ENCODE data around the gene HAND2. TPM values are rescaled to one million over a fixed set of nuclear protein-coding genes. Genes with fewer than 3 reads are reported as not detected.

The HAND2 gene
- total RNA-seq, 1 donor from 2014 or later: not detected

GRCh38 chr4:173560896-173561295 lies 30.9 kb upstream of the HAND2 start:
- Mint-ChIP-seq H3K4me3 (ENCODE audit: unreplicated experiment) (no peak overlapping the region), H3K36me3 (ENCODE audit: unreplicated experiment) (no peaks in the 10 kb centered on the region), H3K27ac (ENCODE audit: unreplicated experiment) (no peak overlapping the region), H3K27me3 (ENCODE audit: unreplicated experiment) (peaks cover 23% of the 10 kb centered on the region), H3K4me1 (ENCODE audit: unreplicated experiment) (no peaks in the 10 kb centered on the region), H3K9me3 (ENCODE audit: unreplicated experiment) (no peaks in the 10 kb centered on the region)
- no peak for TF ChIP-seq CTCF (IDR thresholded peaks at IDR 0.05)
- DNase-seq (ENCODE audit: extremely low spot score, unreplicated experiment): no peak

GRCh38 chr4:173556398-173557131 lies 26.5 kb upstream of the HAND2 start:
- Mint-ChIP-seq H3K27me3 (ENCODE audit: unreplicated experiment) (peaks cover 26% of the 10 kb centered on the region), H3K36me3 (ENCODE audit: unreplicated experiment) (no peaks in the 10 kb centered on the region), H3K9me3 (ENCODE audit: unreplicated experiment) (no peaks in the 10 kb centered on the region), H3K27ac (ENCODE audit: unreplicated experiment) (no peak overlapping the region), H3K4me1 (ENCODE audit: unreplicated experiment) (no peaks in the 10 kb centered on the region), H3K4me3 (ENCODE audit: unreplicated experiment) (no peak overlapping the region)
- no peak for DNase-seq (ENCODE audit: extremely low spot score, unreplicated experiment)
- TF ChIP-seq CTCF (IDR thresholded peaks at IDR 0.05): no peak

- Mint-ChIP-seq H3K4me1 (ENCODE audit: unreplicated experiment) (no peaks in the 10 kb centered on the region), H3K4me3 (ENCODE audit: unreplicated experiment) (no peak overlapping the region), H3K9me3 (ENCODE audit: unreplicated experiment) (no peaks in the 10 kb centered on the region), H3K27me3 (ENCODE audit: unreplicated experiment) (peaks cover 68% of the 10 kb centered on the region), H3K36me3 (ENCODE audit: unreplicated experiment) (no peaks in the 10 kb centered on the region), H3K27ac (ENCODE audit: unreplicated experiment) (no peak overlapping the region)
- DNase-seq (ENCODE audit: extremely low spot score, unreplicated experiment): no peak
- no peak for TF ChIP-seq CTCF (IDR thresholded peaks at IDR 0.05)
Measured at GRCh38 chr4:173547889-173548288, 17.9 kb upstream of the HAND2 start.

GRCh38 chr4:173546776-173547175 lies 16.7 kb upstream of the HAND2 start:
- no peaks in the 10 kb centered on the region for H3K36me3 Mint-ChIP-seq (ENCODE audit: unreplicated experiment)
- H3K27ac Mint-ChIP-seq (ENCODE audit: unreplicated experiment): no peak overlapping the region
- no peaks in the 10 kb centered on the region for H3K4me1 Mint-ChIP-seq (ENCODE audit: unreplicated experiment)
- H3K27me3 Mint-ChIP-seq (ENCODE audit: unreplicated experiment): peaks cover 70% of the 10 kb centered on the region
- no peaks in the 10 kb centered on the region for H3K9me3 Mint-ChIP-seq (ENCODE audit: unreplicated experiment)
- TF ChIP-seq CTCF (IDR thresholded peaks at IDR 0.05): no peak
- no peak for DNase-seq (ENCODE audit: extremely low spot score, unreplicated experiment)
- no peak overlapping the region for H3K4me3 Mint-ChIP-seq (ENCODE audit: unreplicated experiment)

DNA sequence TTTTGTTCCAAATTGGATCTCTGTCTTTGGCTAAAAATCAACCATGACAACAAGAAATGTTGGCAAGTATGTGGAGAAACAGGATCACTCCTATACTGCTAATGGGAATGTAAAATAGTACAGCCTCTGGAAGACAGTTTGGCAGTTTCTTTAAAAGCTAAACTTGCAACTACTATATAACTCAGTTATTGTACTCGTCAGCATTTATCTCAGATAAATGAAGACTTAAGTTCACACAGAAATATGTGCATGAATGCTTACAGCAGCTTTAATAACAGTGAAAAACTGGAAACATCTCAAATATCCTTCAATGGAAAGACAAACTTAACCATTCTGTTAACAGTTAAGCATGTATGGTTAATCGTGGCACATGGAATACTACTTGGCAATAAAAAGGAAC lies 15.4 kb upstream of the HAND2 start:
- no peak for DNase-seq (ENCODE audit: extremely low spot score, unreplicated experiment)
- Mint-ChIP-seq H3K36me3 (ENCODE audit: unreplicated experiment) (no peaks in the 10 kb centered on the region), H3K4me3 (ENCODE audit: unreplicated experiment) (no peak overlapping the region), H3K27me3 (ENCODE audit: unreplicated experiment) (peaks cover 74% of the 10 kb centered on the region), H3K27ac (ENCODE audit: unreplicated experiment) (no peak overlapping the region), H3K9me3 (ENCODE audit: unreplicated experiment) (no peaks in the 10 kb centered on the region), H3K4me1 (ENCODE audit: unreplicated experiment) (no peaks in the 10 kb centered on the region)
- TF ChIP-seq CTCF (IDR thresholded peaks at IDR 0.05): no peak
